GM18909 (cell line): ENCODE results near the gene PAPSS1.

Experiments used
- ATAC-seq: cut with Tn5 transposase; IDR thresholded peaks from one replicate; pipeline ENCODE4 v1.9.1; 2021; ENCODE audit warnings: mild to moderate bottlenecking; ENCODE audit not compliant: unreplicated experiment, poor library complexity

Gene PAPSS1

GRCh38 chr4:107575243-107575642 lies 144.8 kb downstream of the PAPSS1 start:
- no peak for ATAC-seq

DNA sequence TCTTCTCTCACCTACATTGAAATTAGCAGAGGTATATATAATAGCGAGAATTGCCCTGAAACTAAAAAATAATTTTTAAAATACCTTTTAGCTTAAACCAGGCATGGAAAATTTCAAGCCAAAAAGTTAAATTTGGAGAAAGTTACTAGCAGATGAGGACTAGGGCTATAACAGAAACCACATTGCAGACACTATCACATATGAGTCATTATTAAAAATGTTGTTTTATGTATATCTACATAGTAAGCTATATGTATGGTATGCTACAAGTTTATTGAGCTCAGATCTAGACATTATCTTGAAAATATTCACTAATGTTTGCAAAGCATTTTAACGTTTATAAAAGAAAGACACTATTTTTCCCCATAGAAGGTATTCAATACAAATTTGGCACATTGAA lies 147.8 kb downstream of the PAPSS1 start:
- ATAC-seq = no peak

DNA sequence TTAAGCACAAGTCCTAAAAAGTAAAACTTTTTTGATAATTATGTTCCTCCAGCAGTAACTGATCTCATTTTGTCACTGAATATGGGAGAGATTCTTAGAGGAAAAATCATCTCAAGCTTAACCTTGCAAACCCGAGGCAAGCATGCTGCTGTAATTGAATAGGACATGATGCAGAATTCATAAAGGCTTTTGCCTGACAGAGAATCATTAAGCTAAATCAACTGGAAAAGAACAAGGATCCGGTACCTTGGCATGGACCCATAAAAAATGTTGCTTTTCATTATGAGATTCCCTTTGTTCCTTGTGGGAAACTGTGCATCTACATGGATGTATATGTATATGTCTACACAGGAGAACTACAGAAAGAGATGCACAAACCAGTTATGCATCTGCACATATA lies 149.1 kb downstream of the PAPSS1 start:
- ATAC-seq = no peak

- ATAC-seq = no peak
Observed at GRCh38 chr4:107564326-107564725, 155.7 kb downstream of the PAPSS1 start.
